DND-41 (cell line): ENCODE results near the gene RTF1.

Experiments used
- ATAC-seq: fragments of 200-7000 bp; cut with Tn5 transposase; 3 replicates; pipeline ENCODE4 v1.9.1; 2021; ENCODE audit warnings: low read depth; ENCODE audit not compliant: insufficient read depth
- DNase-seq: peaks from one replicate; pipeline ENCODE4 v3.0.0-alpha.2; 2020
- H2AFZ ChIP-seq: 2 replicates; pipeline ENCODE4 v1.6.0; 2012; ENCODE audit warnings: low read depth, low read length
- H3K27ac ChIP-seq: 2 replicates; pipeline ENCODE4 v1.5.1; 2012; ENCODE audit warnings: low read length, inconsistent platforms
- H3K27me3 ChIP-seq: fragments of 200-600 bp; sonication (generic); 2 replicates; pipeline ENCODE4 v1.6.0; 2012; ENCODE audit warnings: low read length, mild to moderate bottlenecking, inconsistent platforms; ENCODE audit not compliant: insufficient read depth, poor library complexity
- H3K36me3 ChIP-seq: 2 replicates; pipeline ENCODE4 v1.5.1; 2012; ENCODE audit warnings: low read length, inconsistent platforms; ENCODE audit not compliant: insufficient read depth
- H3K4me1 ChIP-seq: 2 replicates; pipeline ENCODE4 v1.5.1; 2012; ENCODE audit warnings: mild to moderate bottlenecking, low read length; ENCODE audit not compliant: insufficient read depth
- H3K4me2 ChIP-seq: 2 replicates; pipeline ENCODE4 v1.6.0; 2012; ENCODE audit warnings: mild to moderate bottlenecking, moderate library complexity, low read length, inconsistent platforms; ENCODE audit not compliant: insufficient read depth
- H3K4me3 ChIP-seq, 2 experiments: fragments of 200-600 bp in 1 of 2; shearing (Covaris generic) in 1 of 2; 2 replicates each; pipeline ENCODE4 v1.5.1; 2012 to 2016; ENCODE audit warnings: inconsistent platforms in 2 of 2, low read length in 2 of 2, mild to moderate bottlenecking in 2 of 2, low read depth in 1 of 2, moderate library complexity in 1 of 2
- H3K79me2 ChIP-seq: 2 replicates; pipeline ENCODE4 v1.6.0; 2012; ENCODE audit warnings: low read length, inconsistent platforms; ENCODE audit not compliant: insufficient read depth
- H3K9ac ChIP-seq: 2 replicates; pipeline ENCODE4 v1.6.0; 2012; ENCODE audit warnings: low read depth, mild to moderate bottlenecking, inconsistent platforms, low read length, moderate library complexity
- H3K9me3 ChIP-seq: 2 replicates; pipeline ENCODE4 v1.5.1; 2012; ENCODE audit warnings: low read length, moderate library complexity, mild to moderate bottlenecking, inconsistent platforms; ENCODE audit not compliant: insufficient read depth, severe bottlenecking
- H4K20me1 ChIP-seq: 2 replicates; pipeline ENCODE4 v1.6.0; 2012; ENCODE audit warnings: low read length; ENCODE audit not compliant: insufficient read depth
- CTCF ChIP-seq: IDR thresholded peaks from 2 replicates; pipeline ENCODE4 v1.5.1; 2012; ENCODE audit warnings: borderline replicate concordance, low read length, moderate library complexity, mild to moderate bottlenecking; ENCODE audit not compliant: poor library complexity, severe bottlenecking; ENCODE audit errors: extremely low read depth
- EZH2 ChIP-seq: IDR thresholded peaks from 3 replicates; pipeline ENCODE4 v1.6.1; 2012; ENCODE audit warnings: borderline replicate concordance, low read depth, mild to moderate bottlenecking, moderate library complexity, low read length, inconsistent platforms; ENCODE audit not compliant: severe bottlenecking

Gene RTF1

DNA sequence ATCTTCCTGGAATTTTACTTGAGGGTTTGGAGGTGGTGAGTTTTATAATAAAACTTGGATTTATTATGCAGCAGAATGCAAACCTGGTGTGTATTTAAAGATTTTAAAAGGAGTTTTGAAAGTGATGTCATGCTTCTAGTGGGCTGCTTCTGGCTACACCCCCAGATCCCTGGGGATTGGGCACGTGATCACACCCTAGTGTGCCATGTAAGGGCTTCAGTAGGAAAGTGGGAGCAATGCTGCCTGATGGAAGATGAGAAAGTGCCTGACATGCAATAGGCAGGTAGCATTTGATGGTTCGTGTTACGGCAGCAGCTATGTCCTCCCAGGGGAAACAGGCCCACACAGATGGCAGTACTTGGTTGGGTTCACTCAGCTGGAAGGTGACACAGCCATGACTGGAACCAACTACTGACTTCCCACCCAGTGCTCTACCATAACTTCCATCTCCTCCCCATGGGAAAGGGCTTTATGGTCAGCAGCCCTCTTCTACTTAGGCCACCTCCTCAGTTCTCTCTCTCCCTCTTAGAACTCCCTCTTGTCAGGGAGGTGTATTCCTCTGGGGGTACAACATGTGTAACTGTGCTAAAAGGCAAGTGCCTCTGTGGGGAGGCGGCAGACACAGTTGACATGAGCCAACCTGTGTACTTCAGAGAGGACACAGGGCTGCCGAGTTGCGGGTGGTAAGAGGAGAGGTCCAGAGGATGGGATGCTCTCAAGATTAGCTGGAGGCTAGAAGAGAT lies 82.4 kb downstream of the RTF1 start:
- peaks cover 4% of the 10 kb centered on the region; the same call in 1 of the 2 replicates for H4K20me1 ChIP-seq
- H3K4me2 ChIP-seq, result no peak overlapping the region
- no peak overlapping the region for H2AFZ ChIP-seq
- no peaks in the 10 kb centered on the region for H3K79me2 ChIP-seq
- no peak for DNase-seq
- H3K9ac ChIP-seq, result no peak overlapping the region
- peaks cover 8% of the 10 kb centered on the region for H3K4me1 ChIP-seq
- ATAC-seq, result no peak
- H3K36me3 ChIP-seq, result no peaks in the 10 kb centered on the region
- H3K27ac ChIP-seq, result no peak overlapping the region
- H3K4me3 ChIP-seq, result no peak overlapping the region
- peaks cover 5% of the 10 kb centered on the region for H3K27me3 ChIP-seq
- H3K9me3 ChIP-seq, result no peaks in the 10 kb centered on the region
- no peak for TF ChIP-seq CTCF
- TF ChIP-seq EZH2, result no peak

GRCh38 chr15:41501191-41501917 lies 84.5 kb downstream of the RTF1 start:
- no peak overlapping the region for H2AFZ ChIP-seq
- H3K36me3 ChIP-seq, result no peaks in the 10 kb centered on the region
- no peak overlapping the region for H3K4me3 ChIP-seq
- no peak overlapping the region for H3K27ac ChIP-seq
- H4K20me1 ChIP-seq, result no peaks in the 10 kb centered on the region
- no peak overlapping the region for H3K9ac ChIP-seq
- no peaks in the 10 kb centered on the region for H3K27me3 ChIP-seq
- no peaks in the 10 kb centered on the region for H3K79me2 ChIP-seq
- no peak overlapping the region for H3K4me2 ChIP-seq
- ATAC-seq (no peak), DNase-seq (no peak)
- no peaks in the 10 kb centered on the region for H3K9me3 ChIP-seq
- TF ChIP-seq CTCF (no peak), EZH2 (no peak)
- no peaks in the 10 kb centered on the region for H3K4me1 ChIP-seq

DNA sequence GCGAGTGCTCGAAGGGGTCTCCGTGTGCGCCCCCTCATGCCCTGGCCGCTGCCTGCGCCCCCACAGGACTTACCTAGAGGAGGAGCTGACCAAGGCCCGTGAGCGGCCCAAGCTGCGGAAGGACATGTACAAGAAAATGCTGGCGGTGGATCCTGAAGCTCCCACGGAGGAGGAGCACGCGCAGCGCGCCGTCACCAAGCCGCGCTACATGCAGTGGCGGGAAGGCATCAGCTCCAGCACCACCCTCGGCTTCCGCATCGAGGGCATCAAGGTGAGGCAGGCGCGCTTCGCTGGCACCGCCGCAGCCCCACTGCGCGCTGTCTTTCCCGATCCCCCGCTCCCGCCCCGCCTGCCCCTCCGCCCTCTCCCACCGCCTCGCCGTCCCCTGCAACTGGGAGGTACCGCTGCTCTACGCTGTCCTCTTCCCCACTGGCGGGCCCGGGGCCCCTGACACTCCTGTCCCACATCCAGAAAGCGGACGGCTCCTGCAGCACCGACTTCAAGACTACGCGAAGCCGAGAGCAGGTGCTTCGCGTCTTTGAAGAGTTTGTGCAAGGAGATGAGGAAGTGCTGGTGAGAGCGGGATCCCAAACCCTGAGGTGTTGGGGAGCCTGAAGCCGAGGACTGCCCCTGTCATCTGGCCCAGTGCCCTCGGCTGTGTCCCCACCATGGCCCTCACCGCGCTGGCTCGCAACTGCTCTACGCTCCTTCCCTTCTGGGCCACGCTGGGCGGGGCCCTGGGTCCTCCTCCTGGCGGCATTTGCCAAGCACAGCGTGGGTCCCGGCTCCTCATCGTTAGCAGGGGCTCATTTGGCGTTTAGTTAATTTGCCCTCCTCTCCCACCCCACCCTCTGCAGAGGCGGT lies 85.3 kb downstream of the RTF1 start:
- no peak overlapping the region for H3K4me2 ChIP-seq
- H3K4me1 ChIP-seq, result no peaks in the 10 kb centered on the region
- no peaks in the 10 kb centered on the region for H3K79me2 ChIP-seq
- TF ChIP-seq EZH2, result no peak
- no peak for TF ChIP-seq CTCF
- no peaks in the 10 kb centered on the region for H3K27me3 ChIP-seq
- no peak for DNase-seq
- no peak overlapping the region for H3K4me3 ChIP-seq
- H3K36me3 ChIP-seq, result no peaks in the 10 kb centered on the region
- H3K9ac ChIP-seq, result no peak overlapping the region
- no peaks in the 10 kb centered on the region for H4K20me1 ChIP-seq
- H3K27ac ChIP-seq, result no peak overlapping the region
- no peak for ATAC-seq
- H2AFZ ChIP-seq, result no peak overlapping the region
- H3K9me3 ChIP-seq, result no peaks in the 10 kb centered on the region
